Measurements from ENCODE around the gene ZNF516. TPM values are rescaled to one million over a fixed set of nuclear protein-coding genes. Genes with fewer than 3 reads are reported as not detected.
A peak's percentile ranks its signal among the peaks of the same experiment; 100 is the strongest.

ZNF516 gene
- total and polyA plus RNA-seq, 2 of the 13 experiments (the other 11 are each of a cell fraction or from before 2014, with no cell fraction given) = 16.6 to 18.7 TPM

GRCh38 chr18:76448256-76449110 lies 46.6 kb downstream of the ZNF516 start:
- H3K27me3 ChIP-seq (ENCODE audit: control insufficient read depth in 1 of 2, insufficient read depth in 2 of 2, low read length in 2 of 2) = no peaks in the 10 kb centered on the region
- no peak overlapping the region for H3K4me3 ChIP-seq (replicated peaks in 1 of 3; ENCODE audit: insufficient read depth in 1 of 3, low read depth in 2 of 3, low read length in 3 of 3)
- no peak overlapping the region for H3K4me2 ChIP-seq (ENCODE audit: low read depth, low read length)
- H3K4me1 ChIP-seq (ENCODE audit: insufficient read depth, low read length) = peaks cover 39% of the 10 kb centered on the region
- FAIRE-seq (no peak), DNase-seq (ENCODE audit: low spot score) (no peak), ATAC-seq (no peak; the same call in 2 of the 3 replicates)
- H3K9ac ChIP-seq (ENCODE audit: insufficient read depth, low read depth, low read length) = no peak overlapping the region
- BruUV-seq (replicated peaks) = no TSS peak
- ChIA-PET POLR2A (no interaction called here), CTCF (ENCODE audit: low intra/inter-chr PET ratio, low total read pairs) (no interaction called here)
- TF ChIP-seq MEIS1 (CRISPR knock-in tag; IDR thresholded peaks at IDR 0.05; ENCODE audit: borderline replicate concordance) = no peak
- no peak for TF ChIP-seq PPARG (CRISPR knock-in tag; conservative IDR thresholded peaks at IDR 0.05)
- 0 out of 2 replicates have a peak, but pooled peaks have one; percentile 25 for TF ChIP-seq ZBTB33 (CRISPR knock-in tag; IDR thresholded peaks at IDR 0.05)
- intact Hi-C loops (cut with micrococcal nuclease; ENCODE audit: unreplicated experiment) = no loop called here
- H4K20me1 ChIP-seq (ENCODE audit: insufficient read depth, low read length) = peaks cover 90% of the 10 kb centered on the region
- H3K27ac ChIP-seq (ENCODE audit: extremely low read length, insufficient read depth, low read length) = no peak overlapping the region
- in situ Hi-C loops (cut with HindIII; ENCODE audit: extremely low pct_ligation_motif_present, low pct_unique_long_range_greater_than_20kb) = no loop called here
- WGBS (ENCODE audit: low lambda C conversion rate) = 98% methylated on average over 16 of the region's 16 CpGs
- H3K79me2 ChIP-seq (ENCODE audit: insufficient read depth, low read length) = peaks cover 96% of the 10 kb centered on the region
- H3K9me3 ChIP-seq (ENCODE audit: low read length) = no peaks in the 10 kb centered on the region
- H2AFZ ChIP-seq (ENCODE audit: low read length) = no peak overlapping the region
- H3K36me3 ChIP-seq (replicated peaks in 1 of 2; ENCODE audit: control insufficient read depth in 1 of 2, insufficient read depth in 2 of 2, low read length in 2 of 2) = peaks cover 8 to 18% of the 10 kb centered on the region in 2 experiments; a peak in 2 of 5 replicates

GRCh38 chr18:76447258-76447890 lies 47.7 kb downstream of the ZNF516 start:
- no peak for FAIRE-seq
- CTCF ChIA-PET (ENCODE audit: low intra/inter-chr PET ratio, low total read pairs) = no interaction called here
- ATAC-seq = no peak
- Histone ChIP-seq H3K4me1 (ENCODE audit: insufficient read depth, low read length) (peaks cover 28% of the 10 kb centered on the region), H3K79me2 (ENCODE audit: insufficient read depth, low read length) (peaks cover 87% of the 10 kb centered on the region), H3K27ac (ENCODE audit: extremely low read length, insufficient read depth, low read length) (no peak overlapping the region), H4K20me1 (ENCODE audit: insufficient read depth, low read length) (peaks cover 86% of the 10 kb centered on the region), H3K4me3 (replicated peaks in 1 of 3; ENCODE audit: insufficient read depth in 1 of 3, low read depth in 2 of 3, low read length in 3 of 3) (no peak overlapping the region), H3K27me3 (ENCODE audit: control insufficient read depth in 1 of 2, insufficient read depth in 2 of 2, low read length in 2 of 2) (no peaks in the 10 kb centered on the region), H3K9me3 (ENCODE audit: low read length) (no peaks in the 10 kb centered on the region), H3K9ac (ENCODE audit: insufficient read depth, low read depth, low read length) (no peak overlapping the region), H3K4me2 (ENCODE audit: low read depth, low read length) (no peak overlapping the region), H2AFZ (ENCODE audit: low read length) (no peak overlapping the region), H3K36me3 (replicated peaks in 1 of 2; ENCODE audit: control insufficient read depth in 1 of 2, insufficient read depth in 2 of 2, low read length in 2 of 2) (peaks cover 11 to 21% of the 10 kb centered on the region in 2 experiments; a peak in 2 of 5 replicates)
- intact Hi-C loops (cut with micrococcal nuclease; ENCODE audit: unreplicated experiment) = no loop called here
- 95% methylated on average over 20 of the region's 21 CpGs for WGBS (ENCODE audit: low lambda C conversion rate)
- in situ Hi-C loops (cut with HindIII; ENCODE audit: extremely low pct_ligation_motif_present, low pct_unique_long_range_greater_than_20kb) = no loop called here
- POLR2A ChIA-PET = no interaction called here
- TF ChIP-seq XRCC5 (optimal IDR thresholded peaks at IDR 0.05; ENCODE audit: low read length) = no peak
- TF ChIP-seq RBM22 (optimal IDR thresholded peaks at IDR 0.05; ENCODE audit: low read length) = peak; percentile 28
- BruUV-seq (replicated peaks) = no TSS peak
- DNase-seq (ENCODE audit: low spot score) = no peak
